ENCODE data around the gene NENF. TPM values are rescaled to one million over a fixed set of nuclear protein-coding genes. Genes with fewer than 3 reads are reported as not detected.
A peak's percentile ranks its signal among the peaks of the same experiment; 100 is the strongest.
"Not testable (repeated sequence)": the region's sequence is repeated elsewhere in the genome, so short reads cannot be mapped to it uniquely, and the experiment has no call there.

NENF gene
- total RNA-seq = 114 TPM
- long read RNA-seq, transcript NENF-201 (4 exons, 949 nt) = major isoform, 203 of 236 reads
- long read RNA-seq, transcript NENF-204 (3 exons, 845 nt) = minor isoform, 19 of 236 reads
- long read RNA-seq, partial matches to known transcripts = 11 of 236 reads
- long read RNA-seq, other reads (novel, unspliced or antisense) = 3 of 236 reads

- intact Hi-C loops (cut with micrococcal nuclease) = no loop called here
- DNase-seq = peak; percentile 94
Observed at GRCh38 chr1:212432661-212433576, at the start of gene NENF. Gene NENF, plus strand, starts transcription at chr1:212432920. Its CDS starts 24 bp downstream, at chr1:212432944.

GRCh38 chr1:212386029-212386428, 46.7 kb upstream of the NENF start:
- intact Hi-C loops (cut with micrococcal nuclease) = no loop called here
- ATAC-seq = no peak

More at GRCh38 chr1:212432661-212433576, at the start of gene NENF:
- ATAC-seq = peak; percentile 99

GRCh38 chr1:212388985-212389716, 43.6 kb upstream of the NENF start:
- intact Hi-C loops (cut with micrococcal nuclease) = no loop called here
- ATAC-seq (no peak), DNase-seq (no peak)

More at GRCh38 chr1:212386029-212386428, 46.7 kb upstream of the NENF start:
- no peak for DNase-seq

GRCh38 chr1:212395678-212396437, 36.9 kb upstream of the NENF start:
- ATAC-seq; intact Hi-C loops (cut with micrococcal nuclease); DNase-seq: not testable (repeated sequence)

GRCh38 chr1:212396638-212397037, 36.1 kb upstream of the NENF start:
- DNase-seq = no peak
- intact Hi-C loops (cut with micrococcal nuclease) = no loop called here
- no peak for ATAC-seq

GRCh38 chr1:212397171-212397570, 35.5 kb upstream of the NENF start:
- ATAC-seq = no peak
- intact Hi-C loops (cut with micrococcal nuclease) = no loop called here
- no peak for DNase-seq

GRCh38 chr1:212401042-212401441, 31.7 kb upstream of the NENF start:
- intact Hi-C loops (cut with micrococcal nuclease) = no loop called here
- no peak for DNase-seq
- no peak for ATAC-seq

- ATAC-seq = no peak
- no peak for DNase-seq
- intact Hi-C loops (cut with micrococcal nuclease) = no loop called here
Observed at GRCh38 chr1:212401838-212402582, 30.7 kb upstream of the NENF start.

GRCh38 chr1:212402666-212403321, 29.9 kb upstream of the NENF start:
- intact Hi-C loops (cut with micrococcal nuclease) = no loop called here
- ATAC-seq (no peak), DNase-seq (no peak)

- intact Hi-C loops (cut with micrococcal nuclease) = no loop called here
- DNase-seq (no peak), ATAC-seq (no peak)
Observed at GRCh38 chr1:212410231-212410820, 22.4 kb upstream of the NENF start.

GRCh38 chr1:212412374-212412773, 20.3 kb upstream of the NENF start:
- intact Hi-C loops (cut with micrococcal nuclease) = no loop called here
- DNase-seq = no peak
- no peak for ATAC-seq

GRCh38 chr1:212413902-212414327, 18.8 kb upstream of the NENF start:
- ATAC-seq (no peak), DNase-seq (no peak)
- intact Hi-C loops (cut with micrococcal nuclease) = no loop called here

- intact Hi-C loops (cut with micrococcal nuclease) = no loop called here
- DNase-seq = peak; percentile 93
- ATAC-seq = peak; percentile 99
Observed at GRCh38 chr1:212414328-212415106, 18.2 kb upstream of the NENF start, which contains the start of gene PACC1. Gene PACC1, minus strand, starts transcription at chr1:212414886. Its CDS starts 129 bp downstream, at chr1:212414757.

- ATAC-seq (no peak), DNase-seq (no peak)
- intact Hi-C loops (cut with micrococcal nuclease) = no loop called here
Observed at GRCh38 chr1:212415107-212415841, 17.4 kb upstream of the NENF start.

- no peak for DNase-seq
- no peak for ATAC-seq
- intact Hi-C loops (cut with micrococcal nuclease) = no loop called here
Observed at GRCh38 chr1:212421165-212421564, 11.6 kb upstream of the NENF start.

GRCh38 chr1:212423879-212424278, 8.8 kb upstream of the NENF start:
- no peak for ATAC-seq
- intact Hi-C loops (cut with micrococcal nuclease) = no loop called here

More at GRCh38 chr1:212423879-212424278, 8.8 kb upstream of the NENF start:
- no peak for DNase-seq
